Right lung (tissue), 5 donors: ENCODE data around the gene HGD. TPM values are rescaled to one million over a fixed set of nuclear protein-coding genes. Genes with fewer than 3 reads are reported as not detected.
"Not testable (repeated sequence)": the region's sequence is repeated elsewhere in the genome, so short reads cannot be mapped to it uniquely, and the experiment has no call there.

Experiments used
- DNase-seq, 2 donors: peaks; one replicate each; pipeline ENCODE4 v3.0.0-alpha.2; 2013
- polyA plus RNA-seq, 5 donors: library from polyadenylated mRNA; unstranded; fragments of 120-200 nt; gene quantifications; one replicate each; pipeline versions ENCODE4 v1.2.1 to v1.2.3, GENCODE V29; 2013; ENCODE audit warnings: inconsistent platforms in 1 of 5, low replicate concordance in 1 of 5; ENCODE audit not compliant: insufficient read length in 5 of 5, insufficient read depth in 1 of 5

Gene HGD
- polyA plus RNA-seq, 5 donors, result 0.45 to 1.0 (median 0.78) TPM

DNA sequence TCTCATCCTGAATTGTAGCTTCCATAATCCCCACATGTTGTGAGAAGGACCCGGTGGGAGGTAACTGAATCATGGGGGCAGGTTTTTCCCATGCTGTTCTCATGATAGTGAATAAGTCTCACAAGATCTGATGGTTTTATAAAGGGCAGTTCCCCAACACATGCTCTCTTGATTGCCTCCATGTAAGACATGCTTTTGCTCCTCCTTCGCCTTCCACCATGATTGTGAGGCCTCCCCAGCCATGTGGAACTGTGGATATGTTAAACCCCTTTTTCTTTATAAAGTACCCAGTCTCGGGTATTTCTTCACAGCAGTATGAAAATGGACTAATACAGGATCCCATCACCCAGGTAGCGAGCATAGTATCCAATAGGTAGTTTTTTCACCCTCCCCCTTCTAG, 43.2 kb downstream of the HGD start:
- DNase-seq, result not testable (repeated sequence)

DNA sequence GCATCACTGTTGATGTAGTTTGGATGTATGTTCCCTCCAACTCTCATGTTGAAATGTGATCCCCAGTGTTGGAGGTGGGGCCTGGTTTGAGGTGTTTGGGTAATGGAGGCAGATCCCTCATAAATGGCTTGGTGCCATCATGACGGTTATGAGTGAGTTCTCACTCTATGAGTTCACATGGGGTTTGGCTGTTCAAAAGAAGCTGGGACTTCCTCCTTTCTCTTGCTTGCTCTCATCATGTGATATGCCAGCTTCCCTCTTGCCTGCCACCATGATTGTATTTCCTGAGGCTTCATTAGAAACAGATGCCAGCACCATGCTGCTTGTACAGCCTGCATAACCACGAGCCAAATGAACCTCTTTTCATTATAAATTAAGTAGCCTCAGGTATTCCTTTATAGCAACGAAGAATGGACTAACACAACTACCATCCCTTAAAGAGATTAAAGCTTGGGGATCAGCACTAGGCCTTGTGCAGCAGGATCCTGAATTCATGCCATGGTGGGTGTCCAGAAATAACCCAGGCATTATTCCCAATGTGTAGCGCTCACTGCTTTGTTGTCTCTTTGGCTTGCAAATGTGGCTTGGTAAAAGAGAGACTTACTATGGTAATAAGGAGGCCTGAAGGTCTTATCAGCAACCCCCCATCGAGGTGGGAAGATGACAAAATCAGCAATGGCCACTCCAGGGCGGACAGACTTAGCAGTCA, 44.0 kb downstream of the HGD start:
- no peak for DNase-seq

DNA sequence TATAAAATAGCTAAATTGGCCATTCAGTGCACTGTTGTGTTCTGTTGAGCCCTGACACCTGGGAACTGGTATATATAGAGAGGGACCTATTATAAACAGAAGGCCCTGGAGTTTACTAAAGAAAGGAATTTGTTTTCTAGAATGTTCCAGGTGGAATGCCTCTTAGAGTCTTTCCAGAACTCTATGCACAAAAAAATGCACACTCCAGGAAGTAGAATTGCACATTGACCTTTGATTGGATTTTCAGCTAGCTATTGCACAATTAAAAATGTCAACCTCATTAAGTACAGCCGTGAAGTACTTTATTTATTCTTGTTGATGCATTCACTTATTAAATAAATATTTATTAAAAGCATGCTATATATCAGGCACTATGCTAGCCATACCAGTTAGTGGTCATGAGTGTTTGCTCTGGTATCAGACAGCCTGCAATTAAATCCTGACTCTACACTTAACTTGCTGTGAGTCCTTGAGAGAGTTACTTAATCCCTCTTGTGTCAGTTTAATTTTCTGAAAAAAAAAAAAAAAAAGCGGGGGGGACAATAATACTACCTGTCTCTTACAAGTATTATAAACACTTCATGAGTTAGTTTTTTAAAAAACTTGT, 45.1 kb downstream of the HGD start:
- no peak for DNase-seq

GRCh38 chr3:120634539-120634938, 47.5 kb downstream of the HGD start:
- no peak for DNase-seq

DNA sequence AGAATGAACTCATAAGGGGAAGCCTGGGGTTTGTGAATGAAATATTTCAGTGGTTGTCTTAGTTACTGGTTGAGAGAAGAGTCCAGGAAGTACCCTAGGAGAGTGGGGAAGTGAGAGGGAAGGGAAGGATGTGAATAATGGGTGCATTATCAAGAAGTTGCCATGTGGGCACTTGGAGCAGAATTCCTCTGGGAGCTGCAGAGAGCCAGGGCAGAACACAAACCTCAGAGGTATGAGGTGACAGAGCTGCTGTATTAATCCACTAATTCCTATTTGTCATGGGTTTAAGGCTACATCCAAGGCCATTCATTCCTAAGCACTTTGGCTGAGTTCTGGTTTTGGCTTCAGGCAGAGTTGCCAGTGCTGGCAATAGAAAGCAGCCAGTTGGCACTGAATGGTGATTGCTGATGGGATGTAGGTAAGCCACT, 56.9 kb downstream of the HGD start:
- no peak for DNase-seq

GRCh38 chr3:120623727-120624093, 58.3 kb downstream of the HGD start:
- no peak for DNase-seq

GRCh38 chr3:120622870-120623726, 58.9 kb downstream of the HGD start:
- DNase-seq, result no peak

DNA sequence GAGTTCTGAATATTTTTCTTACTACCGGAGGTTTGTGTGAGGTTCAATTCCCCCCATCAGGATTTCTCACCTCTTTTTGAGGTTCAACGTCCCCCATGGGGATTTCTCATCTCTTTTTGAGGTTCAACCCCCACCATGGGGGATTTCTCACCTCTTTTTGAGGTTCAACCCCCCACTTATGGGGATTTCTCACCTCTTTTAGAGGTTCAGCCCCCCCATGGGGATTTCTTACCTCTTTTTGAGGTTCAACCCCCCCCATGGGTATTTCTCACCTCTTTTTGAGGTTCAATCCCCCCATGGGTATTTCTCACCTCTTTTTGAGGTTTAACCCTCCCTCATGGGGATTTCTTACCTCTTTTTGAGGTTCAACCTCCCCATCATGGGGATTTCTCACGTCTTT, 59.6 kb downstream of the HGD start:
- DNase-seq, result no peak

GRCh38 chr3:120616745-120617144, 65.3 kb downstream of the HGD start:
- not testable (repeated sequence) for DNase-seq

GRCh38 chr3:120615847-120616609, 66.0 kb downstream of the HGD start:
- DNase-seq, result no peak

DNA sequence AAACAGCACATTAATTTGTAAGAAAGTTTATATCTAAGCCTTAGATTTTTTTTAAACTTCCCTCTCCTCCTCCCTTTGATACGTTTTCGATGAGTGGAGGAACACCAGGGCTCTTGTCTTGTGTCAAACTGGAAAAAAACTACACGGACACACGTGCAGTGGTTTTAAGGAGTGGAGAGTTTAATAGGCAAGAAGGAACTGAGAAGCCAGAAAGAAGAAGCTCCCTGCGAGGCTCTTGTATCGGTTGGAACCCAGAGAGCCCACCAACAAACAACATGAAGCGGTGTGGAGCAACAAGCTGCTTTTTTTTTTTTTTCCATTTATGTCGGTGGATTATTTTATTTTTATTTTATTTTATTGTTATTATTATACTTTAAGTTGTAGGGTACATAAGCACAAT, 67.3 kb downstream of the HGD start:
- DNase-seq, result no peak

DNA sequence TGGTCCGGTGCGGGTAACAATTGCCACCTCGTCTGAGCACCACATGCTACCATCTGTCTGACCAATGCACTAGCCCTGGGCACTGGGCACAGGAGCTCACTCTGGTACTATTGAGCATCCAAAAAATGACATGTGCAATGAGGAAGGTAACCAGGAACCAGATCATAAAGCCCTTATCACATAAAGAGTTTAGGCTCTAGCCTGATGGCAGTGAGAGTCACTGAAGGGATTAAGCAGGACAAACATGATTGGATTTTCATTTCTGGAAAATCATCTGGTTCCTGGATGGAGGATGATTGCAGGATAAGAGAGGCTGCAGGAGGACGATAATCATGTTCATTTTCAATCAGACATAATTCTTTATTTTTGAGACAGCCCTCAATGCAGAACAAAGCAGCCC, 73.5 kb downstream of the HGD start:
- no peak for DNase-seq

DNA sequence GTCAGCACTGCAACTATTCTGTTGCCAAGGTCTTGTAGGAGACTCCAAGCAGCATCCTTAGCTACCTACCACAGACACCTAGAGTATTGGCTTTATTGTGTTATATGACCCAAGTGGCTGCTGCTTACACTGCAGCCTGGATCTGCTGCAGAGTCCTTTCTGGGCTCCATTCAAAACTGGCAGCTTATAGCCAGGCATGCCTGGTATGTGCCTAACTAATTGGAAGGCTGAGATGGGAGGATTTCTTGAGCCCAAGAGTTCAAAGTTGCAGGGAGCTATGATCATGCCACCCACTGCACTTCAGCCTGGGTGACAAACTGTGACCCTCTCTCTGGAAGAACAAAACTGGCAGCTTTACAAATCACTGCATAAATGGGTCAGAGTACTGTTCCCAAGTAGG, 77.3 kb downstream of the HGD start:
- DNase-seq, result no peak

- DNase-seq, result no peak
These were observed 77.7 kb downstream of the HGD start for GRCh38 chr3:120604382-120604781.

GRCh38 chr3:120602682-120603081, 79.4 kb downstream of the HGD start:
- DNase-seq, result no peak

GRCh38 chr3:120601554-120601953, 80.5 kb downstream of the HGD start:
- DNase-seq, result no peak

- no peak for DNase-seq
These were observed 82.8 kb downstream of the HGD start for GRCh38 chr3:120599211-120599610.

DNA sequence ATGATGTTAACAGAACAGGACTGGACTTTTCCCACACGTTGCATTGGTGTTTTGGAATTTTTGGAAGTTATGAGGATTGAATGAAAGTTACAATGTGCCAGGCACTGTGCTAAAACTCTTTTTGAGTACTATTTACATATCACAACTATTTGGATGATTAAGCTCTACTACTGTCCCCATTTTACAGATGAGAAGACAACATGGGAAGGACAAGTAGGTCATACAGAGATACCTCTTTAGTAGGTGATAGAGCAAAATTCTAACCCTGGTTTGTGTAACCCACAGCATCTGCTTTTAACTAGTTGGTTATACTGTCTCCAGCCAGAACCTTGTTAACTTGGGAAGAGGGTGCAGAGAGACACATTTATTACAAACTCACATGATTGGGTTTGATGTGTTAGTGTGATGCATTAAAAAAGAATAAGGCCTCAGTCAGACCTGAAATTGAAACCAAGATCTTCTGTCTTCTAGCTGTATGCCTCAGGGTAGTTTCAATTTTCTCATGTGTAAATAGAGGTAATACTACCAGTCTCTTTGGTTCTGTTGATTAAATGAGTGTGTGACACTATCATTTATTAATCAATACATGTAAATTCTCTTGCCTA, 84.5 kb downstream of the HGD start:
- DNase-seq, result no peak

GRCh38 chr3:120596853-120597223, 85.2 kb downstream of the HGD start:
- DNase-seq, result no peak

DNA sequence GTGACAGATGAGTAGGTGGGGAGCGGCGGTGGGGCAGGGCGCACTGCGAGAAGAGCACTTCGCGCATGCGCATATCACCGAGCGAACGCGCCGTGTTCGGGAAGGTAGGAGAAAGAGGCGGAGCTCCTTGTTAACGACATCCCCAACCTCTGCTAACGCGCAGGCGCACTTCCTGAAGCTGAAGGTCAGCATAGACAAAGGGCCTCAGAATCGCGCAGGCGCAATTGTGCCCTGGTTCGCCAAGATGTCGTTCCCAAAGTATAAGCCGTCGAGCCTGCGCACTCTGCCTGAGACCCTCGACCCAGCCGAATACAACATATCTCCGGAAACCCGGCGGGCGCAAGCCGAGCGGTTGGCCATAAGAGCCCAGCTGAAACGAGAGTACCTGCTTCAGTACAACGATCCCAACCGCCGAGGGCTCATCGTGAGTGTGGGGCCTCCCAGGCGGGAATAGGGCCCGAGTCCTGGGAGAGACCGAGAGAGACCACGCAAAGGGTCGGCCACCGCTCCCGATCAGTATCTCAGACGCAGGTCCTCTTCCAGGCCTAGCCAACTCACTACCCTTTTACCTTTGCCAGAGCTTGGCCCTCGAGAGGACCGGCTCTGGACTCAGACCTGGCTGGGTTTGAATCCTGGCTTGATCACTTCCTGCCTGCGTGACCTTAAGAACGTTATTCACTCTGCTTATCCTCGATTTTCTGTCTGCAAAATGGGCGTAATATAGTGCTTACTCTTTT, 85.8 kb downstream of the HGD start, which contains the start of gene NDUFB4:
NDUFB4 (plus strand) TSS at position 221 of the 737 bp plus-strand sequence; CDS start at position 245, 24 bp downstream.
- DNase-seq, result peak; percentile 97

DNA sequence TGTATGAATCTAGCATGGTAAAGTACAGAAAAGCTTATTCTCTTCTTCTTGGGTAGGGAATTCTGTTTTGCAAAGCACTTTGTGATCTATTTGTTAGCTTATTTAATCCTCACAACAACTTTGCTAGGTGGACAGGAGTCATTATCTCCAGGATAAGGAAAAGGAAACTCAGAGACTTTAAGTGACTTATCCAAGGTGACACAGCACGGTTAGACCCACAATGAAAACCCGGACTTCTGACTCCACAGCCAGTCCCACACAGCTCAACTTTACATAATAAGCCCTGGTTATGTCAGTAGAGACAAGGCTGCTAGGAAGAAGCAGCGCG, 86.3 kb downstream of the HGD start:
- no peak for DNase-seq
